DND-41 (cell line): ENCODE measurements around the gene TFCP2.

Experiments used
- CTCF ChIP-seq: IDR thresholded peaks from 2 replicates; pipeline ENCODE4 v1.5.1; 2012; ENCODE audit warnings: borderline replicate concordance, low read length, moderate library complexity, mild to moderate bottlenecking; ENCODE audit not compliant: poor library complexity, severe bottlenecking; ENCODE audit errors: extremely low read depth
- EZH2 ChIP-seq: IDR thresholded peaks from 3 replicates; pipeline ENCODE4 v1.6.1; 2012; ENCODE audit warnings: borderline replicate concordance, low read depth, mild to moderate bottlenecking, moderate library complexity, low read length, inconsistent platforms; ENCODE audit not compliant: severe bottlenecking

- TF ChIP-seq CTCF: no peak
- no peak for TF ChIP-seq EZH2
Measured at GRCh38 chr12:51070004-51070403, 102.9 kb downstream of the TFCP2 start.
